Hematopoietic multipotent progenitor cell treated with erythropoietin and hydrocortisone succinate and interleukin-3 and kit ligand, for 15 days (in vitro differentiated cells): ENCODE data around the gene SPSB4.
"Not testable (repeated sequence)": the region's sequence is repeated elsewhere in the genome, so short reads cannot be mapped to it uniquely, and the experiment has no call there.

Source experiments
- DNase-seq: peaks from one replicate; pipeline ENCODE4 v3.0.0-alpha.2; 2015; ENCODE audit warnings: low spot score

Gene SPSB4

GRCh38 chr3:141050576-141051442 is at the start of gene SPSB4:
SPSB4 (plus strand) TSS chr3:141051347; CDS start chr3:141066105, 14,758 bp downstream.
- no peak for DNase-seq

- DNase-seq: no peak
Measured at GRCh38 chr3:141006344-141006743, 44.8 kb upstream of the SPSB4 start.

- no peak for DNase-seq
Measured at GRCh38 chr3:141009496-141009895, 41.7 kb upstream of the SPSB4 start.

GRCh38 chr3:141011232-141011996 is 39.7 kb upstream of the SPSB4 start:
- peak; percentile 45 for DNase-seq

- DNase-seq: no peak
Measured at GRCh38 chr3:141011997-141012262, 39.2 kb upstream of the SPSB4 start.

GRCh38 chr3:141012571-141012970 is 38.6 kb upstream of the SPSB4 start:
- no peak for DNase-seq

- DNase-seq: no peak
Measured at GRCh38 chr3:141015481-141015880, 35.7 kb upstream of the SPSB4 start.

- not testable (repeated sequence) for DNase-seq
Measured at GRCh38 chr3:141017366-141018322, 33.5 kb upstream of the SPSB4 start.

- DNase-seq: no peak
Measured at GRCh38 chr3:141019244-141019643, 31.9 kb upstream of the SPSB4 start.

- DNase-seq: no peak
Measured at GRCh38 chr3:141020143-141020830, 30.9 kb upstream of the SPSB4 start.

- no peak for DNase-seq
Measured at GRCh38 chr3:141021261-141021660, 29.9 kb upstream of the SPSB4 start.

GRCh38 chr3:141030296-141030695 is 20.9 kb upstream of the SPSB4 start:
- no peak for DNase-seq

- no peak for DNase-seq
Measured at GRCh38 chr3:141039589-141039988, 11.6 kb upstream of the SPSB4 start.

GRCh38 chr3:141044695-141045641 is 6.2 kb upstream of the SPSB4 start:
- DNase-seq: no peak

GRCh38 chr3:141045849-141046248 is 5.3 kb upstream of the SPSB4 start:
- no peak for DNase-seq

GRCh38 chr3:141047168-141047567 is 4.0 kb upstream of the SPSB4 start:
- DNase-seq: no peak

- no peak for DNase-seq
Measured at GRCh38 chr3:141049681-141050080, 1.5 kb upstream of the SPSB4 start.

- DNase-seq: no peak
Measured at GRCh38 chr3:141051443-141052200, 475 bp downstream of the SPSB4 start.

GRCh38 chr3:141052201-141053069 is 1.3 kb downstream of the SPSB4 start:
- no peak for DNase-seq
